Hepatocyte (in vitro differentiated cells): ENCODE results near the gene SLC25A10.

Experiments
- EZH2 ChIP-seq: fragments of 200-600 bp; sonication (generic); IDR thresholded peaks from 2 replicates; pipeline ENCODE4 v1.6.1; 2016; ENCODE audit warnings: antibody characterized with exemption, mild to moderate bottlenecking, borderline replicate concordance
- TF ChIP-seq, protein P1 (sequence below): fragments of 200-600 bp; sonication (generic); IDR thresholded peaks from 2 replicates; pipeline ENCODE4 v1.5.1; 2016; ENCODE audit warnings: antibody characterized with exemption, mild to moderate bottlenecking; ENCODE audit not compliant: poor library complexity

DNA sequence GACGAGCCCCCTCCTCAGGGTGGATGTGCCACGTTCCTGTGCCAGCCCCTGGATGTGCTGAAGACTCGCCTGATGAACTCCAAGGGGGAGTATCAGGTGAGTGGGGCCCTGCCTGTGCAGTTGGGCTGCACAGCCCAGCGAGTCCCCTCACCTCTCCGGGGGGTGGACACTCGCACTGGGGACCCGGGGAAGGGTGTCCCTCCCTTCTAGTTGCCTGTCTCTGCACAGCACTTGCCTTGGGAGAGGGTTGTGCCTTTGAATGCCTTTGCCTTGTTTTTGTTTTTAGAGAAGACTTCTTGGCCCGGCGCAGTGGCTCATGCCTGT, 5.6 kb downstream of the SLC25A10 start:
- TF ChIP-seq, protein P1, sequence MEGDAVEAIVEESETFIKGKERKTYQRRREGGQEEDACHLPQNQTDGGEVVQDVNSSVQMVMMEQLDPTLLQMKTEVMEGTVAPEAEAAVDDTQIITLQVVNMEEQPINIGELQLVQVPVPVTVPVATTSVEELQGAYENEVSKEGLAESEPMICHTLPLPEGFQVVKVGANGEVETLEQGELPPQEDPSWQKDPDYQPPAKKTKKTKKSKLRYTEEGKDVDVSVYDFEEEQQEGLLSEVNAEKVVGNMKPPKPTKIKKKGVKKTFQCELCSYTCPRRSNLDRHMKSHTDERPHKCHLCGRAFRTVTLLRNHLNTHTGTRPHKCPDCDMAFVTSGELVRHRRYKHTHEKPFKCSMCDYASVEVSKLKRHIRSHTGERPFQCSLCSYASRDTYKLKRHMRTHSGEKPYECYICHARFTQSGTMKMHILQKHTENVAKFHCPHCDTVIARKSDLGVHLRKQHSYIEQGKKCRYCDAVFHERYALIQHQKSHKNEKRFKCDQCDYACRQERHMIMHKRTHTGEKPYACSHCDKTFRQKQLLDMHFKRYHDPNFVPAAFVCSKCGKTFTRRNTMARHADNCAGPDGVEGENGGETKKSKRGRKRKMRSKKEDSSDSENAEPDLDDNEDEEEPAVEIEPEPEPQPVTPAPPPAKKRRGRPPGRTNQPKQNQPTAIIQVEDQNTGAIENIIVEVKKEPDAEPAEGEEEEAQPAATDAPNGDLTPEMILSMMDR, result no peak
- no peak for TF ChIP-seq EZH2
